A172 (cell line): ENCODE results near the gene PKD2L2. TPM values are rescaled to one million over a fixed set of nuclear protein-coding genes. Genes with fewer than 3 reads are reported as not detected.
"Not testable (repeated sequence)": the region's sequence is repeated elsewhere in the genome, so short reads cannot be mapped to it uniquely, and the experiment has no call there.

Source experiments
- DNase-seq: peaks from one replicate; pipeline ENCODE4 v3.0.0-alpha.2; 2015; ENCODE audit warnings: low spot score
- total RNA-seq: library from RNA; depleted of rRNA; stranded (reverse); fragments of >200 nt; shearing (Covaris generic); gene quantifications from 2 replicates; pipeline ENCODE4 v1.2.3, GENCODE V29; 2014

Gene PKD2L2
- total RNA-seq, 1 experiment from 2014 or later = not detected

GRCh38 chr5:137888466-137888862 lies 793 bp upstream of the PKD2L2 start:
- DNase-seq = no peak

GRCh38 chr5:137890845-137891244 lies 1.6 kb downstream of the PKD2L2 start:
- DNase-seq = no peak

- no peak for DNase-seq
These were observed 2.6 kb downstream of the PKD2L2 start for GRCh38 chr5:137891849-137892248.

GRCh38 chr5:137894586-137894985 lies 5.3 kb downstream of the PKD2L2 start:
- no peak for DNase-seq

- no peak for DNase-seq
These were observed 7.3 kb downstream of the PKD2L2 start for GRCh38 chr5:137896560-137896959.

GRCh38 chr5:137899493-137899892 lies 10.2 kb downstream of the PKD2L2 start:
- no peak for DNase-seq

GRCh38 chr5:137901011-137901817 lies 12.0 kb downstream of the PKD2L2 start:
- no peak for DNase-seq

GRCh38 chr5:137902408-137903133 lies 13.3 kb downstream of the PKD2L2 start:
- DNase-seq = no peak

- no peak for DNase-seq
These were observed 25.5 kb downstream of the PKD2L2 start for GRCh38 chr5:137914758-137915157.

- DNase-seq = no peak
These were observed 27.7 kb downstream of the PKD2L2 start for GRCh38 chr5:137916923-137917322.

GRCh38 chr5:137921931-137922330 lies 32.7 kb downstream of the PKD2L2 start:
- DNase-seq = peak; percentile 68

GRCh38 chr5:137923856-137924255 lies 34.6 kb downstream of the PKD2L2 start:
- no peak for DNase-seq

- no peak for DNase-seq
These were observed 43.5 kb downstream of the PKD2L2 start for GRCh38 chr5:137932800-137933199.

- DNase-seq = peak; percentile 33
These were observed 44.2 kb downstream of the PKD2L2 start for GRCh38 chr5:137933491-137933911.

GRCh38 chr5:137935190-137935589 lies 45.9 kb downstream of the PKD2L2 start:
- DNase-seq = no peak

GRCh38 chr5:137935694-137936093 lies 46.4 kb downstream of the PKD2L2 start:
- no peak for DNase-seq

GRCh38 chr5:137937994-137938750 lies 48.9 kb downstream of the PKD2L2 start:
- DNase-seq = no peak

- DNase-seq = no peak
These were observed 49.5 kb downstream of the PKD2L2 start for GRCh38 chr5:137938751-137939143.

GRCh38 chr5:137939331-137939730 lies 50.1 kb downstream of the PKD2L2 start:
- DNase-seq = no peak

GRCh38 chr5:137944280-137944679 lies 55.0 kb downstream of the PKD2L2 start:
- not testable (repeated sequence) for DNase-seq

GRCh38 chr5:137945825-137946224 lies 56.6 kb downstream of the PKD2L2 start:
- DNase-seq = no peak

GRCh38 chr5:137954131-137954879 lies 65.0 kb downstream of the PKD2L2 start:
- DNase-seq = peak; percentile 84
